Common myeloid progenitor, CD34-positive (primary cell): ENCODE results near the gene TLL2.

Experiments
- CTCF ChIA-PET: fragments of 350-600 bp; sonication (Branson Sonifier 250); formaldehyde crosslinking; loops from one replicate; lab custom pipeline; 2021; ENCODE audit warnings: antibody characterized with exemption; lab: Charles Lee
- POLR2A ChIA-PET: fragments of 350-600 bp; sonication (Branson Sonifier 250); formaldehyde crosslinking; loops from one replicate; lab custom pipeline; 2021; ENCODE audit warnings: antibody characterized with exemption; lab: Charles Lee
- DNase-seq, 3 donors: peaks; one replicate each; pipeline versions ENCODE4 v3.0.0 to v3.0.0-alpha.2; 2013
- H3K27ac ChIP-seq, 2 experiments: 1 replicate in 1 of 2; 2 replicates in 1 of 2; pipeline ENCODE4 v1.7.0; 2013; ENCODE audit warnings: inconsistent platforms in 2 of 2, low read length in 2 of 2, mild to moderate bottlenecking in 2 of 2, low read depth in 1 of 2, moderate library complexity in 1 of 2; ENCODE audit not compliant: severe bottlenecking in 2 of 2, insufficient read depth in 1 of 2, poor library complexity in 1 of 2
- H3K27me3 ChIP-seq, 5 experiments: replicated peaks in 2 of 5; 1 replicate in 3 of 5; 2 replicates in 2 of 5; pipeline versions ENCODE4 v1.6.1 to v1.7.0; 2013; ENCODE audit warnings: low read length in 4 of 5, mild to moderate bottlenecking in 2 of 5, moderate library complexity in 2 of 5, inconsistent platforms in 1 of 5; ENCODE audit not compliant: insufficient read depth in 5 of 5, control insufficient read depth in 4 of 5
- H3K36me3 ChIP-seq, 4 experiments: 1 replicate in 2 of 4; 2 replicates in 2 of 4; pipeline versions ENCODE4 v1.6.1 to v1.7.0; 2013; ENCODE audit warnings: low read length in 3 of 4, control low read depth in 1 of 4, mild to moderate bottlenecking in 1 of 4; ENCODE audit not compliant: control insufficient read depth in 4 of 4, insufficient read depth in 4 of 4
- H3K4me1 ChIP-seq, 4 experiments: 1 replicate in 3 of 4; 2 replicates in 1 of 4; pipeline versions ENCODE4 v1.6.1 to v1.7.1; 2013; ENCODE audit warnings: low read length in 3 of 4, mild to moderate bottlenecking in 3 of 4, control low read depth in 1 of 4, inconsistent platforms in 1 of 4, moderate library complexity in 1 of 4; ENCODE audit not compliant: control insufficient read depth in 4 of 4, insufficient read depth in 4 of 4; ENCODE audit errors: control extremely low read depth in 1 of 4
- H3K4me3 ChIP-seq, 7 experiments: 1 replicate in 4 of 7; 2 replicates in 3 of 7; pipeline versions ENCODE4 v1.5.1 to v1.7.0; 2013; ENCODE audit warnings: mild to moderate bottlenecking in 7 of 7, low read length in 6 of 7, moderate library complexity in 6 of 7, inconsistent platforms in 2 of 7, low read depth in 2 of 7, control low read depth in 1 of 7; ENCODE audit not compliant: insufficient read depth in 4 of 7, control insufficient read depth in 1 of 7; ENCODE audit errors: extremely low read depth in 1 of 7
- H3K9me3 ChIP-seq, 5 experiments: 1 replicate in 4 of 5; 2 replicates in 1 of 5; pipeline versions ENCODE4 v1.6.1 to v1.7.1; 2013; ENCODE audit warnings: low read length in 4 of 5, mild to moderate bottlenecking in 2 of 5, inconsistent platforms in 1 of 5, low read depth in 1 of 5, moderate library complexity in 1 of 5; ENCODE audit not compliant: control insufficient read depth in 4 of 5, insufficient read depth in 2 of 5; ENCODE audit errors: control extremely low read depth in 1 of 5
- WGBS: methylation state at CpG from one replicate; pipeline ENCODE4 v1.1.5; 2013; ENCODE audit not compliant: insufficient coverage; 5-methylcytosine and 5-hydroxymethylcytosine counted together

Gene TLL2

GRCh38 chr10:96344178-96344577 is 169.5 kb downstream of the TLL2 start:
- CTCF ChIA-PET, result interaction anchor here (0.7 to 2.1 kb wide), 5 partner anchors 10 to 115 kb away, joined by 3 to 5 read pairs (median 4); no protein-coding TSS in a partner anchor
- WGBS, result no CpG with 5 or more reads among the region's 4 CpGs
- H3K9me3 ChIP-seq, result peaks cover 3 to 10% (median 5%) of the 10 kb centered on the region in 5 experiments

DNA sequence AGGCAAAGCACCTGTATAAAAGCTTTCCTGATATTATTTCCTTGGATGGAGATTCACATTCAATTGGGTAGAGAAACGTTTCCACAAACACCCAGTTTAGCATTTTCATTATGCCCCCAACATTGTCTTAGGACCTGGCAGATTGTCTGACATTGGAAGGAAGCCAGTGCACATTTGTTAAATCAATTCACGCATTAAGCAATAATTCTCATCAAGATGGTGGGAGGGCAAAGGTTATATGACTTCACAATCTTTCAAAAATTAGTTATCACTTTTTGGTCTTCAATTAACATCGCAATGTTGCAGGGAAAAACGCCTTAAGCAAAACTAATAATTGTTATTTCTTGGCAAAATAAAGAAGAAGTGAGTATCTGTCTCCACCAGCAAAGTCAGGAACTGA is 171.3 kb downstream of the TLL2 start:
- no peak overlapping the region for H3K27ac ChIP-seq
- peaks cover 3 to 10% (median 5%) of the 10 kb centered on the region in 5 experiments for H3K9me3 ChIP-seq
- no peaks in the 10 kb centered on the region for H3K36me3 ChIP-seq
- CTCF ChIA-PET, result interaction anchor here (0.9 to 3.0 kb wide), 6 partner anchors 14 to 120 kb away, joined by 3 to 14 read pairs (median 6); no protein-coding TSS in a partner anchor
- no peak for DNase-seq
- H3K4me3 ChIP-seq, result no peak overlapping the region
- no peaks in the 10 kb centered on the region for H3K27me3 ChIP-seq
- WGBS, result 100% methylated on average over 1 of the region's 4 CpGs
- peaks cover 0 to 15% (median 5%) of the 10 kb centered on the region in 4 experiments for H3K4me1 ChIP-seq
- POLR2A ChIA-PET, result no interaction called here

More at GRCh38 chr10:96344178-96344577, 169.5 kb downstream of the TLL2 start:
- Histone ChIP-seq H3K36me3 (no peaks in the 10 kb centered on the region), H3K27me3 (no peaks in the 10 kb centered on the region), H3K4me1 (peaks cover 0 to 15% (median 5%) of the 10 kb centered on the region in 4 experiments), H3K27ac (no peak overlapping the region), H3K4me3 (no peak overlapping the region)
- DNase-seq, result no peak
- POLR2A ChIA-PET, result no interaction called here

GRCh38 chr10:96341219-96342182 is 172.2 kb downstream of the TLL2 start:
- Histone ChIP-seq H3K9me3 (peaks cover 3 to 10% (median 5%) of the 10 kb centered on the region in 5 experiments), H3K4me1 (peaks cover 0 to 15% (median 5%) of the 10 kb centered on the region in 4 experiments), H3K27ac (no peak overlapping the region), H3K4me3 (no peak overlapping the region), H3K36me3 (no peaks in the 10 kb centered on the region), H3K27me3 (no peaks in the 10 kb centered on the region)
- DNase-seq, result no peak
- CTCF ChIA-PET, result interaction anchor here (0.7 to 5.5 kb wide), 21 partner anchors 7 to 326 kb away, joined by 3 to 43 read pairs (median 4); partner anchors contain the start of gene DNTT
- POLR2A ChIA-PET, result no interaction called here
- 97% methylated on average over 4 of the region's 5 CpGs for WGBS

GRCh38 chr10:96339956-96340904 is 173.5 kb downstream of the TLL2 start:
- POLR2A ChIA-PET, result no interaction called here
- 40% methylated on average over 2 of the region's 7 CpGs for WGBS
- CTCF ChIA-PET, result interaction anchor here (0.7 to 5.5 kb wide), 25 partner anchors 9 to 329 kb away, joined by 3 to 43 read pairs (median 4); partner anchors contain the start of gene DNTT

GRCh38 chr10:96339383-96339782 is 174.3 kb downstream of the TLL2 start:
- Histone ChIP-seq H3K9me3 (no peaks in the 10 kb centered on the region), H3K27me3 (no peaks in the 10 kb centered on the region), H3K36me3 (no peaks in the 10 kb centered on the region), H3K4me1 (peaks cover 0 to 22% (median 6%) of the 10 kb centered on the region in 4 experiments), H3K27ac (no peak overlapping the region), H3K4me3 (no peak overlapping the region)
- CTCF ChIA-PET, result interaction anchor here (0.7 to 5.5 kb wide), 14 partner anchors 10 to 328 kb away, joined by 3 to 43 read pairs (median 5); no protein-coding TSS in a partner anchor
- no CpG with 5 or more reads among the region's 4 CpGs for WGBS
- POLR2A ChIA-PET, result no interaction called here
- no peak for DNase-seq

More at GRCh38 chr10:96339956-96340904, 173.5 kb downstream of the TLL2 start:
- Histone ChIP-seq H3K27ac (no peak overlapping the region), H3K4me3 (no peak overlapping the region), H3K36me3 (no peaks in the 10 kb centered on the region), H3K9me3 (no peaks in the 10 kb centered on the region), H3K4me1 (peaks cover 0 to 22% (median 5%) of the 10 kb centered on the region in 4 experiments), H3K27me3 (no peaks in the 10 kb centered on the region)
- peak; percentile 90 to 94 (median 93) for DNase-seq

DNA sequence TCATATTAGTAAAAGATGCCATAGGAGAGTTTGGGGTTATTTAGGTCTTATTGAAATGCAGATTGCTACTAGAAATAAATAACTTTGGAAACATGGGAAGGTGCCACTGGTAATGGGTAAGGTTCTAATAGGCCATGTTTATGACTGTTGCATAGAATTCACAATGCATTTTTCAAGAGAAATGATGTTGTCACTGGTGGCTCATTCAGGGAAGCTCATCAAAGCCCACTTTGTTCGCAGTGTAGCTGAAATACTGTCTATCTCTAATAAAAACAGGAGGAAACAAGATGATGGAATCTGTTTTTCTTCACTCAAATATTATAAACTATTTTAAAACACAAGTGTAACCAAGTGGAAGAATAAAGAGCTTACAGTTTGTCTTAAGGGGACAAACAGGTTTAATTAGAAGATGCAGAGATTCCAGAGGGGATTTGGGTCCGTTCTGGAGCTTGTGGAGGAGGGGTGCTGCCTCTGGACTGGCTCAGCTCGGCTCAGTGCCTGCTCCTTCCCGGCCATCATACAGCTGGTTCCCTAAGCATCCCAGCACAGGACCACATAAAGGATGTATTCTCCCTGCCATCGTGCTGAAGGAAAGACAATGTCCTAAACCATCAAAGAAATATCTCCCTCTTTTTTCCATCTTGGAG is 175.3 kb downstream of the TLL2 start:
- DNase-seq, result no peak
- Histone ChIP-seq H3K9me3 (no peaks in the 10 kb centered on the region), H3K4me3 (no peak overlapping the region), H3K27ac (no peak overlapping the region), H3K27me3 (no peaks in the 10 kb centered on the region), H3K4me1 (peaks cover 0 to 26% (median 8%) of the 10 kb centered on the region in 4 experiments), H3K36me3 (no peaks in the 10 kb centered on the region)
- ChIA-PET POLR2A (no interaction called here), CTCF (interaction anchor here (0.7 to 5.5 kb wide), 8 partner anchors 9 to 323 kb away, joined by 3 to 43 read pairs (median 6); no protein-coding TSS in a partner anchor)
- WGBS, result 72% methylated on average over 4 of the region's 5 CpGs
